ENCODE results near the gene BLCAP.
"Not testable (repeated sequence)": the region's sequence is repeated elsewhere in the genome, so short reads cannot be mapped to it uniquely, and the experiment has no call there.

The BLCAP gene

GRCh38 chr20:37556538-37556937, 28.9 kb upstream of the BLCAP start:
- no peak for DNase-seq

- DNase-seq, result not testable (repeated sequence)
Measured at GRCh38 chr20:37554721-37555298, 27.1 kb upstream of the BLCAP start.

- no peak for DNase-seq
Measured at GRCh38 chr20:37552415-37552814, 24.7 kb upstream of the BLCAP start.

- not testable (repeated sequence) for DNase-seq
Measured at GRCh38 chr20:37551660-37552059, 24.0 kb upstream of the BLCAP start.

- DNase-seq, result not testable (repeated sequence)
Measured at GRCh38 chr20:37550101-37550920, 22.6 kb upstream of the BLCAP start.

- no peak for DNase-seq
Measured at GRCh38 chr20:37547912-37548311, 20.2 kb upstream of the BLCAP start.

GRCh38 chr20:37545516-37545915, 17.8 kb upstream of the BLCAP start:
- no peak for DNase-seq

GRCh38 chr20:37544386-37544785, 16.7 kb upstream of the BLCAP start:
- DNase-seq, result no peak

GRCh38 chr20:37543828-37544227, 16.2 kb upstream of the BLCAP start:
- peak in 1 of 4 experiments; percentile 30 for DNase-seq

- DNase-seq, result no peak
Measured at GRCh38 chr20:37542281-37542680, 14.6 kb upstream of the BLCAP start.

GRCh38 chr20:37541326-37541725, 13.7 kb upstream of the BLCAP start:
- DNase-seq, result no peak

GRCh38 chr20:37540838-37541237, 13.2 kb upstream of the BLCAP start:
- not testable (repeated sequence) for DNase-seq

- DNase-seq, result no peak
Measured at GRCh38 chr20:37540001-37540400, 12.3 kb upstream of the BLCAP start.

GRCh38 chr20:37539424-37539823, 11.7 kb upstream of the BLCAP start:
- DNase-seq, result no peak

GRCh38 chr20:37538003-37538402, 10.3 kb upstream of the BLCAP start:
- peak in 3 of 4 experiments; percentile 32 to 37 (median 35) for DNase-seq

- no peak for DNase-seq
Measured at GRCh38 chr20:37537505-37537904, 9.8 kb upstream of the BLCAP start.

GRCh38 chr20:37535443-37536132, 7.9 kb upstream of the BLCAP start:
- no peak for DNase-seq

GRCh38 chr20:37534401-37535157, 6.9 kb upstream of the BLCAP start:
- peak; percentile 84 to 93 (median 88) for DNase-seq

- DNase-seq, result no peak
Measured at GRCh38 chr20:37533154-37533715, 5.6 kb upstream of the BLCAP start.

- DNase-seq, result no peak
Measured at GRCh38 chr20:37531856-37532255, 4.2 kb upstream of the BLCAP start.

GRCh38 chr20:37530696-37531095, 3.0 kb upstream of the BLCAP start:
- no peak for DNase-seq

GRCh38 chr20:37529968-37530600, 2.4 kb upstream of the BLCAP start:
- DNase-seq, result no peak

All from suppressor macrophage (primary cell).